GM12875 (cell line): ENCODE results near the gene PIP4K2A.

Source experiments
- H3K4me3 ChIP-seq: one replicate; pipeline ENCODE4 v1.5.1; 2011; ENCODE audit warnings: low read depth, low read length, control low read depth
- TF ChIP-seq, protein P1 (sequence below): IDR thresholded peaks from 2 replicates; pipeline ENCODE4 v1.5.1; 2011; ENCODE audit warnings: low read depth, mild to moderate bottlenecking, control low read depth, inconsistent platforms, low read length, moderate library complexity, borderline replicate concordance; ENCODE audit not compliant: insufficient read depth

Gene PIP4K2A

DNA sequence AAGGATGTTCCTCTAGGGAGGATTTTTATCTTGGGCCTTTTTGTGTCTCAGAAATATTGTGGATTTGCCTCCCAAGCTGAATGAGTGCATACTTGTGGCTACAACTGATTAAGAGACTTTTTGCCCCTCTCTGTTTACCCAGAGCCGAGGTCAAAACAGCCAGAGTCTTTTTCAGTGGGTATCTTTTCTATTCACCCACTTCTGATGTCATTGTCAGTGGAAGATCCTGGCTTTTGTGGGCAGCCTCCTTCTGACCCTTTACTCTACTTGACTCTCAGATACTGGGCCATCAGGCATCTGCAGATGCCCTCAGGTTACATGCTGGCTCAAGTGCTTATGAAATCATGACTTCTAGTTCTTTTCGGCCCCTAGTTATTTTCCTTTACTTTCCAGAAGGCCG, 19.6 kb upstream of the PIP4K2A start:
- TF ChIP-seq, protein P1, sequence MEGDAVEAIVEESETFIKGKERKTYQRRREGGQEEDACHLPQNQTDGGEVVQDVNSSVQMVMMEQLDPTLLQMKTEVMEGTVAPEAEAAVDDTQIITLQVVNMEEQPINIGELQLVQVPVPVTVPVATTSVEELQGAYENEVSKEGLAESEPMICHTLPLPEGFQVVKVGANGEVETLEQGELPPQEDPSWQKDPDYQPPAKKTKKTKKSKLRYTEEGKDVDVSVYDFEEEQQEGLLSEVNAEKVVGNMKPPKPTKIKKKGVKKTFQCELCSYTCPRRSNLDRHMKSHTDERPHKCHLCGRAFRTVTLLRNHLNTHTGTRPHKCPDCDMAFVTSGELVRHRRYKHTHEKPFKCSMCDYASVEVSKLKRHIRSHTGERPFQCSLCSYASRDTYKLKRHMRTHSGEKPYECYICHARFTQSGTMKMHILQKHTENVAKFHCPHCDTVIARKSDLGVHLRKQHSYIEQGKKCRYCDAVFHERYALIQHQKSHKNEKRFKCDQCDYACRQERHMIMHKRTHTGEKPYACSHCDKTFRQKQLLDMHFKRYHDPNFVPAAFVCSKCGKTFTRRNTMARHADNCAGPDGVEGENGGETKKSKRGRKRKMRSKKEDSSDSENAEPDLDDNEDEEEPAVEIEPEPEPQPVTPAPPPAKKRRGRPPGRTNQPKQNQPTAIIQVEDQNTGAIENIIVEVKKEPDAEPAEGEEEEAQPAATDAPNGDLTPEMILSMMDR, result no peak
- H3K4me3 ChIP-seq, result no peak overlapping the region

DNA sequence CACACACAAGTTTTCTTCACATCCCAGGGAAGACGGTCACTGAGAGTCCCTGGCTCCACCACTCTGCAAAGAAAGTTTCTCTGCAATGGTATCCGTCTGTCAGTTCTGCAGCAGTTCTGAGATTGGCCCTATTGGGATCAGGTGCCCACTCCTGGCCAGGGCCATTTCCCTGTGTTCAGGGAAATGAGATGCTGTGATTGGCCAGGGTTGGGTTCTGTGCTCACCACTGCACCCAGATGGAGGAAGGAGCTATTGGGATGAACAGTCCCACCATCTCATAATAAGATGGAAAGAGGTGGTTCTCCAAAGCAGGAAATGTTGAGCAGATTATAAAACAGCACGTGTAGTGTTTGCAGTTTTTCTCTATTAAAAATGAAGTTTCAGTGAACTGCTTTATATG, 13.3 kb upstream of the PIP4K2A start:
- no peak overlapping the region for H3K4me3 ChIP-seq
- TF ChIP-seq, protein P1, result no peak

DNA sequence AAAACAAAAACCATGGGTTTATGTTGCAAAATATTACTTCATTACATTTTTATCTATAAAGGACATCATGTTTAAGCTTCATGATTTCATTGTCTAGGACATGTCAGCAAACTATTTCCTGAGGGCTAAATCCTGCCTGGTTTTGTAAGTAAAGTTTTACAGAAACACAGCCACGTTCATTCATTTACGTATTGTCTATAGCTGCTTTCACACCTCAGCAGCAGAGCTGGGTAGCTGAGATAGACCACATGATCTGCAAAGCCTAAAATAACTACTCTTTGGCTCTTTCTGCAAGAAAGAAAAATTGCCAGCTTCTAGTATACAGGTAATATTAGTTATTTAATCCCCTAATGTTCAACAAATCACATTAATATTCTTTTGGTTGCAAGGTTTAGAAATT, 12.7 kb upstream of the PIP4K2A start:
- no peak overlapping the region for H3K4me3 ChIP-seq
- TF ChIP-seq, protein P1, result no peak

- H3K4me3 ChIP-seq, result no peak overlapping the region
- TF ChIP-seq, protein P1, result no peak
Measured at GRCh38 chr10:22724773-22725172, 10.4 kb upstream of the PIP4K2A start.

GRCh38 chr10:22723783-22724182, 9.4 kb upstream of the PIP4K2A start:
- TF ChIP-seq, protein P1, result no peak
- H3K4me3 ChIP-seq, result peak overlapping the region; percentile 26

- TF ChIP-seq, protein P1, result no peak
- peak overlapping the region; percentile 26 for H3K4me3 ChIP-seq
Measured at GRCh38 chr10:22723343-22723779, 9.0 kb upstream of the PIP4K2A start.

GRCh38 chr10:22722626-22723169, 8.3 kb upstream of the PIP4K2A start:
- no peak overlapping the region for H3K4me3 ChIP-seq
- TF ChIP-seq, protein P1, result no peak
